IPS DF 6.9 (cell line): Measurements from ENCODE around the gene RAB3GAP1.

ENCODE experiments used
- DNase-seq: peaks from one replicate; pipeline ENCODE4 v3.0.0-alpha.2; 2013; ENCODE audit warnings: low read depth, low spot score
- H3K27ac ChIP-seq: one replicate; pipeline ENCODE4 v1.5.1; 2013; ENCODE audit warnings: low read length, control low read depth
- H3K27me3 ChIP-seq: 2 replicates; pipeline ENCODE4 v1.6.1; 2013; ENCODE audit warnings: mild to moderate bottlenecking, low read length; ENCODE audit not compliant: control insufficient read depth, insufficient read depth
- H3K36me3 ChIP-seq: 2 replicates; pipeline ENCODE4 v1.6.1; 2013; ENCODE audit warnings: low read length; ENCODE audit not compliant: control insufficient read depth, insufficient read depth
- H3K4me1 ChIP-seq: 2 replicates; pipeline ENCODE4 v1.6.1; 2013; ENCODE audit warnings: low read length; ENCODE audit not compliant: control insufficient read depth, insufficient read depth
- H3K4me3 ChIP-seq: 2 replicates; pipeline ENCODE4 v1.5.1; 2013; ENCODE audit warnings: mild to moderate bottlenecking, low read length
- H3K9me3 ChIP-seq: 2 replicates; pipeline ENCODE4 v1.6.1; 2013; ENCODE audit warnings: low read length, inconsistent platforms; ENCODE audit not compliant: control insufficient read depth, insufficient read depth
- WGBS: extraction: QIAGEN DNeasy Blood & Tissue Kit; methylation state at CpG from one replicate; pipeline ENCODE4 v1.1.7; 2013; ENCODE audit warnings: mixed read lengths, missing lambda C conversion rate; ENCODE audit not compliant: insufficient read length, insufficient coverage; 5-methylcytosine and 5-hydroxymethylcytosine counted together

The RAB3GAP1 gene

DNA sequence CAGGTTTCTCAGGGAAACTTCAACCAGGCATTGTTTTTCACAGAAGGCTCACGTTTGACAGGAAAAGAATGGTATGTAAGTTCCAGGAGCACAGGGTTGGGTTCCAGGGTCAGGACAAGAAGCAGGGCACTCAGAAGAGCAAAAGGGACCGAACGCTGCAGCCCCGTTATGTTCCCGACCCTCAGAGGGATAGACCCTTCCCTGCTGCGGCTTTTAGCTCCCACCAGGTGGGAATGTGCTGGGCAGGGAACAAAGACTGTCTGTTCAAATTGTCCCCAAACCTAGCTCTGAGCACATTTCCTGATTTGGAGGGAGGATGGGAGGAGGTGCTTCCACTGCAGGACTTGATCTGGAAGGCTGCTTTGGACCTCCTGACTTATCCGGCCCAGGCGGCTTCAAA lies 130.1 kb downstream of the RAB3GAP1 start:
- WGBS: no CpG with 5 or more reads among the region's 8 CpGs
- H3K9me3 ChIP-seq: no peaks in the 10 kb centered on the region
- H3K36me3 ChIP-seq: no peaks in the 10 kb centered on the region
- no peak overlapping the region for H3K27ac ChIP-seq
- no peak overlapping the region for H3K4me3 ChIP-seq
- no peaks in the 10 kb centered on the region for H3K27me3 ChIP-seq
- H3K4me1 ChIP-seq: no peaks in the 10 kb centered on the region
- no peak for DNase-seq

GRCh38 chr2:135182601-135183000 lies 130.5 kb downstream of the RAB3GAP1 start:
- no peak for DNase-seq
- H3K4me1 ChIP-seq: no peaks in the 10 kb centered on the region
- no peak overlapping the region for H3K27ac ChIP-seq
- no peaks in the 10 kb centered on the region for H3K27me3 ChIP-seq
- no peak overlapping the region for H3K4me3 ChIP-seq
- no CpG with 5 or more reads among the region's 3 CpGs for WGBS
- no peaks in the 10 kb centered on the region for H3K9me3 ChIP-seq
- H3K36me3 ChIP-seq: no peaks in the 10 kb centered on the region

DNA sequence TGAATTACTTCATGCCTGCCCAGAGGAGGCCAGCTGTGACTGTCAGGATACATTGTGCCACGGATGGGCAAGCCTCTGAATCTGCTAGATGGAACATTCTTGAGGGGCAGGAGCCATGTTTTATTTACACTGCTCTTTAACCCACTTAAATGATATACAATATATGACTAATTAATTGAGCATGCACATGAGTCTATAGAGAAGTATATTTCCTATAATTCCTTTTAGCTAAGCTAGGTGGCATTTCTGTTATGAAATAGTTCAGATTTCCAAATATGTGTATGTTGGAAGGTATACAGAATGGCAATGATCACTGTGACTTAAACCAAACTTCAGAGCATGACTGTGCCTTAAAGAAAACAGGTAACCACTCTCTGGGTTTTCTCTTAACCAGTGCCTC lies 131.7 kb downstream of the RAB3GAP1 start:
- no peak for DNase-seq
- no peaks in the 10 kb centered on the region for H3K36me3 ChIP-seq
- no peaks in the 10 kb centered on the region for H3K4me1 ChIP-seq
- no peaks in the 10 kb centered on the region for H3K9me3 ChIP-seq
- no peak overlapping the region for H3K4me3 ChIP-seq
- no peak overlapping the region for H3K27ac ChIP-seq
- no CpG with 5 or more reads among the region's 1 CpG for WGBS
- H3K27me3 ChIP-seq: no peaks in the 10 kb centered on the region

GRCh38 chr2:135186054-135186453 lies 134.0 kb downstream of the RAB3GAP1 start:
- Histone ChIP-seq H3K9me3 (no peaks in the 10 kb centered on the region), H3K27ac (no peak overlapping the region), H3K27me3 (no peaks in the 10 kb centered on the region), H3K4me1 (no peaks in the 10 kb centered on the region), H3K4me3 (no peak overlapping the region), H3K36me3 (no peaks in the 10 kb centered on the region)
- DNase-seq: no peak
- WGBS: no CpG with 5 or more reads among the region's 5 CpGs

- Histone ChIP-seq H3K27ac (no peak overlapping the region), H3K27me3 (no peaks in the 10 kb centered on the region), H3K9me3 (no peaks in the 10 kb centered on the region), H3K4me1 (no peaks in the 10 kb centered on the region), H3K4me3 (no peak overlapping the region), H3K36me3 (no peaks in the 10 kb centered on the region)
- no peak for DNase-seq
- no CpG with 5 or more reads among the region's 3 CpGs for WGBS
Measured at GRCh38 chr2:135187270-135187669, 135.2 kb downstream of the RAB3GAP1 start.

DNA sequence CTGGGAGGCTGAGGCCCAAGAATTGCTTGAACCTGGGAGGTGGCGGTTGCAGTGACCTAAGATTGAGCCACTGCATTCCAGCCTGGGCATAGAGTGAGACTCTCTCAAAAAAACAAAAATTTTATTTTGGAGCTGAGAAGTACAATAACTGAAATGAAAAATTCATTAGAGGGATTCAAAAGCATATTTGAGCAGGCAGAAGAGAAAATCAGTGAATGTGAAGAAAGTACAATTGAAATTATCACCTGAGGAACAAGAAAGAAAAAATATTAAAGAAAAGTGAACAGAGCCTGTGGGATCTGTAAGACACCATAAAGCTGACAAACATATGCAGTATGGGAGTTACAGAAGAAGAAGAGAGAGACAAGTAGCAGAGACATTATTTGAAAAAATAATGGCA lies 137.1 kb downstream of the RAB3GAP1 start:
- WGBS: no CpG with 5 or more reads among the region's 1 CpG

GRCh38 chr2:135190799-135191198 lies 138.7 kb downstream of the RAB3GAP1 start:
- H3K4me1 ChIP-seq: no peaks in the 10 kb centered on the region
- no peak overlapping the region for H3K4me3 ChIP-seq
- no peaks in the 10 kb centered on the region for H3K9me3 ChIP-seq
- no peaks in the 10 kb centered on the region for H3K27me3 ChIP-seq
- no peak for DNase-seq
- H3K27ac ChIP-seq: no peak overlapping the region
- no peaks in the 10 kb centered on the region for H3K36me3 ChIP-seq

More for the DNA sequence above, 137.1 kb downstream of the RAB3GAP1 start:
- no peak for DNase-seq
- H3K4me3 ChIP-seq: no peak overlapping the region
- no peaks in the 10 kb centered on the region for H3K9me3 ChIP-seq
- H3K4me1 ChIP-seq: no peaks in the 10 kb centered on the region
- H3K27ac ChIP-seq: no peak overlapping the region
- no peaks in the 10 kb centered on the region for H3K36me3 ChIP-seq
- no peaks in the 10 kb centered on the region for H3K27me3 ChIP-seq

DNA sequence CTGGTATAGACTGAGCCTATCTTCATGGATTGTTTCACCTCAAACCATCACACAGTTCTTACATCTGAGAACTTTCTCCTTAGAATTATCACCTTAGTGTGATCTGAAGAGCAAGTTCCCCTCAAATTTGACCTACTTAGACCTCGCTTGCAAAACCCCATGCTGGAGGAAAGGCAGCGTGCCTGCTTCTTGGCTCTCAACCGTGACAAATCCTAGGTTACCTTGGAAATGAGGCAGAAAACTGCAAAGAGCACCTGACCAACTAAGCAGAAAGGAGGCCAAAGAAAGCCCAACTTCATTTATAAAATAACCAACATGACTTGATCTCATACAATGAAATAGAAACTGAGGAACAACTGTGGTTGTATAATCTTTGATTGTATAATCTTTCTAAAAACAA lies 146.4 kb downstream of the RAB3GAP1 start:
- no peak overlapping the region for H3K27ac ChIP-seq
- no peaks in the 10 kb centered on the region for H3K4me1 ChIP-seq
- no CpG with 5 or more reads among the region's 3 CpGs for WGBS
- no peak overlapping the region for H3K4me3 ChIP-seq
- H3K36me3 ChIP-seq: no peaks in the 10 kb centered on the region
- H3K9me3 ChIP-seq: no peaks in the 10 kb centered on the region
- no peak for DNase-seq
- H3K27me3 ChIP-seq: no peaks in the 10 kb centered on the region

- Histone ChIP-seq H3K36me3 (no peaks in the 10 kb centered on the region), H3K4me3 (no peak overlapping the region), H3K27ac (no peak overlapping the region), H3K4me1 (no peaks in the 10 kb centered on the region), H3K27me3 (no peaks in the 10 kb centered on the region), H3K9me3 (no peaks in the 10 kb centered on the region)
- no peak for DNase-seq
Measured at GRCh38 chr2:135202751-135203150, 150.7 kb downstream of the RAB3GAP1 start.

DNA sequence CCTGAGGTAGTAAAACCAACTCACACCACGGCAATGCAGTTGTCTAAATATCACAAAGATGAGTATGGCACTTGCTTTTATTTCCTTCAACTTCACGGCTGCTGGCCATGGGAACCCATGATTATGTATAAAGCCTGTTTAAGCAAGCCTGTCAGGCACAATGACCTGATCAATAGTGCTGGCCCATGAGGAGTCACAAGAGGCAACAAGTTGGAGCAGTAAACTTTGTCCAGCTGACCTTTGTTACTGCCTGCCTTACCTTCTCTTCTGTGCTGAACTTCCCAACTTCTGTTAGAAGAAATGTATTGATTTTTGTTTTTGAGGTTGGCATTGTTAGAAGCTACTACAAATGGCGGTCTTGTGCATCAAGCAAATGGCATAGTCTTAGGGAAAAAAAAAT lies 151.9 kb downstream of the RAB3GAP1 start:
- Histone ChIP-seq H3K36me3 (no peaks in the 10 kb centered on the region), H3K27me3 (no peaks in the 10 kb centered on the region), H3K27ac (no peak overlapping the region), H3K4me1 (no peaks in the 10 kb centered on the region), H3K9me3 (no peaks in the 10 kb centered on the region), H3K4me3 (no peak overlapping the region)
- DNase-seq: no peak
- no CpG with 5 or more reads among the region's 3 CpGs for WGBS

DNA sequence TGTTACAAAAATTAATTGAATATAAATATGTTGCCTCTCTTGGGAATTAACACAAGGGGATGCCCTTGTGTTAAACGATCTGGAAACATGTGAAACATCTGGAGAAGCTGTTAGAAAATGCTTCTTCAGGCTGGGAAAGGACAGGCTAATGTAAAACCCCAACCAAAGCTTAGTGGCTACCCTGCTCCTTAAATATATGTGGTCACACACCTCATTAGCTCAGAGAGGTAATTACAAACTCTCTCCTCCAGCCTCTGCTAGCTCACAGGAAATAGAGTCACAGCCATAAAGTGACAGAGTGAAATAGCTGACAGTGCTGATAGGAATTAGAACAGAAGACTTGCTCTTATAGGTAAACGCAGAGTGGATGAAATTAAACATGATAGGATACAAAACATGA lies 155.9 kb downstream of the RAB3GAP1 start:
- no CpG with 5 or more reads among the region's 2 CpGs for WGBS
- Histone ChIP-seq H3K4me1 (peaks cover 3% of the 10 kb centered on the region; the same call in 1 of the 2 replicates), H3K9me3 (no peaks in the 10 kb centered on the region), H3K27me3 (no peaks in the 10 kb centered on the region), H3K36me3 (no peaks in the 10 kb centered on the region), H3K27ac (no peak overlapping the region), H3K4me3 (no peak overlapping the region)
- no peak for DNase-seq
